WERI-Rb-1 (cell line): Measurements from ENCODE around the gene ICAM5.

Experiments
- DNase-seq: peaks from one replicate; pipeline ENCODE4 v3.0.0-alpha.2; 2020
- H3K27ac ChIP-seq: fragments of 250-450 bp; sonication (Bioruptor Pico); 2 replicates; pipeline ENCODE4 v1.5.1; 2020; ENCODE audit warnings: mild to moderate bottlenecking, moderate library complexity
- H3K27me3 ChIP-seq: fragments of 250-450 bp; sonication (Bioruptor Pico); 2 replicates; pipeline ENCODE4 v1.5.1; 2021; ENCODE audit warnings: mild to moderate bottlenecking, low read depth, moderate library complexity; ENCODE audit not compliant: insufficient read depth, severe bottlenecking
- H3K36me3 ChIP-seq: fragments of 250-450 bp; sonication (Bioruptor Pico); 2 replicates; pipeline ENCODE4 v1.5.1; 2020; ENCODE audit warnings: mild to moderate bottlenecking, moderate library complexity
- H3K4me3 ChIP-seq: 2 replicates; pipeline ENCODE4 v1.5.1; 2011; ENCODE audit warnings: low read depth, mild to moderate bottlenecking, control low read depth, low read length
- H3K9me3 ChIP-seq: fragments of 250-450 bp; sonication (Bioruptor Pico); 2 replicates; pipeline ENCODE4 v1.5.1; 2021; ENCODE audit warnings: mild to moderate bottlenecking, moderate library complexity; ENCODE audit not compliant: severe bottlenecking
- CTCF ChIP-seq: IDR thresholded peaks from 2 replicates; pipeline ENCODE4 v1.5.1; 2011; ENCODE audit warnings: low read depth, mild to moderate bottlenecking, control low read depth, inconsistent platforms, low read length

The ICAM5 gene

GRCh38 chr19:10283301-10284064 is 6.3 kb upstream of the ICAM5 start:
- no peak overlapping the region for H3K4me3 ChIP-seq
- no peaks in the 10 kb centered on the region for H3K36me3 ChIP-seq
- H3K27ac ChIP-seq = no peak overlapping the region
- H3K27me3 ChIP-seq = no peaks in the 10 kb centered on the region
- H3K9me3 ChIP-seq = no peaks in the 10 kb centered on the region
- no peak for DNase-seq
- no peak for TF ChIP-seq CTCF

GRCh38 chr19:10284065-10284959 is 5.4 kb upstream of the ICAM5 start:
- DNase-seq = no peak
- TF ChIP-seq CTCF = no peak
- H3K27me3 ChIP-seq = no peaks in the 10 kb centered on the region

GRCh38 chr19:10284960-10285278 is 4.8 kb upstream of the ICAM5 start:
- no peaks in the 10 kb centered on the region for H3K9me3 ChIP-seq
- no peak overlapping the region for H3K4me3 ChIP-seq
- H3K27me3 ChIP-seq = no peaks in the 10 kb centered on the region
- H3K36me3 ChIP-seq = no peaks in the 10 kb centered on the region
- DNase-seq = no peak
- TF ChIP-seq CTCF = no peak
- H3K27ac ChIP-seq = no peak overlapping the region

More at GRCh38 chr19:10284065-10284959, 5.4 kb upstream of the ICAM5 start:
- Histone ChIP-seq H3K27ac (no peak overlapping the region), H3K9me3 (no peaks in the 10 kb centered on the region), H3K4me3 (no peak overlapping the region), H3K36me3 (no peaks in the 10 kb centered on the region)

GRCh38 chr19:10285393-10285792 is 4.4 kb upstream of the ICAM5 start:
- Histone ChIP-seq H3K4me3 (no peak overlapping the region), H3K27me3 (peaks cover 1% of the 10 kb centered on the region), H3K9me3 (no peaks in the 10 kb centered on the region), H3K27ac (no peak overlapping the region), H3K36me3 (no peaks in the 10 kb centered on the region)
- DNase-seq = no peak
- no peak for TF ChIP-seq CTCF

- peaks cover 9% of the 10 kb centered on the region for H3K27me3 ChIP-seq
- H3K4me3 ChIP-seq = no peak within 1 kb of the TSS
- no peak within 1 kb of the TSS for H3K27ac ChIP-seq
- H3K36me3 ChIP-seq = no peaks in the 10 kb centered on the region
- no peaks in the 10 kb centered on the region for H3K9me3 ChIP-seq
- no peak for DNase-seq
- TF ChIP-seq CTCF = no peak
These were observed 2.7 kb upstream of the ICAM5 start, which contains the start of gene ICAM4 for GRCh38 chr19:10286803-10287737. Gene ICAM4, plus strand, starts transcription at chr19:10286955. Its CDS starts 58 bp downstream, at chr19:10287013.
